Upper lobe of left lung (tissue), 6 donors: ENCODE measurements around the gene ACACA. TPM values are rescaled to one million over a fixed set of nuclear protein-coding genes. Genes with fewer than 3 reads are reported as not detected.

Source experiments
- ATAC-seq, 2 donors: fragments of 200-7000 bp; cut with Tn5 transposase; one replicate each; pipeline ENCODE4 v1.9.1; 2022; ENCODE audit warnings: mild to moderate bottlenecking in 2 of 2, moderate library complexity in 2 of 2; ENCODE audit not compliant: low FRiP score in 2 of 2
- DNase-seq, 2 donors: peaks; one replicate each; pipeline ENCODE4 v3.0.0-alpha.2; 2019 to 2020
- H3K27ac ChIP-seq, 4 donors: fragments of 200-600 bp; sonication (generic); one replicate each; pipeline ENCODE4 v1.5.1; 2016 to 2019
- H3K27me3 ChIP-seq, 4 donors: fragments of 200-600 bp; sonication (generic); one replicate each; pipeline ENCODE4 v1.5.1; 2017 to 2019
- H3K36me3 ChIP-seq, 4 donors: fragments of 200-600 bp; sonication (generic); one replicate each; pipeline ENCODE4 v1.5.1; 2016 to 2019
- H3K4me1 ChIP-seq, 4 donors: fragments of 200-600 bp; sonication (generic); one replicate each; pipeline ENCODE4 v1.5.1; 2018 to 2019
- H3K4me3 ChIP-seq, 4 donors: fragments of 200-600 bp; sonication (generic); one replicate each; pipeline ENCODE4 v1.5.1; 2017 to 2019; ENCODE audit warnings: mild to moderate bottlenecking in 2 of 4, moderate library complexity in 1 of 4
- H3K9me3 ChIP-seq, 4 donors: fragments of 200-600 bp; sonication (generic); one replicate each; pipeline ENCODE4 v1.5.1; 2018 to 2019
- CTCF ChIP-seq, 6 experiments: fragments of 450-650 bp in 4 of 6; fragments of 200-600 bp in 2 of 6; sonication (generic) in 2 of 6; IDR thresholded peaks; one replicate each; pipeline ENCODE4 v1.5.1; 2016 to 2019; ENCODE audit warnings: antibody characterized with exemption in 6 of 6
- EP300 ChIP-seq, 4 donors: sonication (generic); formaldehyde crosslinking; IDR thresholded peaks; one replicate each; pipeline ENCODE4 v1.5.1; 2017; ENCODE audit warnings: antibody characterized with exemption in 4 of 4, control low read depth in 2 of 4
- POLR2A ChIP-seq, 4 donors: fragments of 450-650 bp; IDR thresholded peaks; one replicate each; pipeline ENCODE4 v1.5.1; 2016 to 2017; ENCODE audit warnings: antibody characterized with exemption in 4 of 4, mild to moderate bottlenecking in 2 of 4
- POLR2AphosphoS5 ChIP-seq, 2 donors: sonication (generic); formaldehyde crosslinking; IDR thresholded peaks; one replicate each; pipeline ENCODE4 v1.5.1; 2017; ENCODE audit warnings: antibody characterized with exemption in 2 of 2
- WGBS, 2 donors: methylation state at CpG; one replicate each; pipeline ENCODE4 v1.1.5; 2017 to 2018; 5-methylcytosine and 5-hydroxymethylcytosine counted together
- total RNA-seq, 6 donors: library from RNA; depleted of rRNA in 4 of 6; stranded (reverse); fragments of >200 nt in 4 of 6; gene quantifications; one replicate each; pipeline versions ENCODE4 v1.1.0 to v1.2.1, GENCODE V29; 2016 to 2021
- donor health status: DM: no; HTN: no; CAD: no; lungs with moderate emphysema.
- donor health status: DM: no; HTN: yes; CAD: no; lungs with severe emphysema.

ACACA gene
- total RNA-seq, 6 donors from 2014 or later, result 55.7 to 129 (median 91.9) TPM

GRCh38 chr17:37399265-37399803 lies 7.3 kb downstream of the ACACA start:
- Histone ChIP-seq H3K9me3 (no peaks in the 10 kb centered on the region), H3K4me1 (peaks cover 0 to 5% (median 2%) of the 10 kb centered on the region in 4 donors), H3K27me3 (no peaks in the 10 kb centered on the region), H3K4me3 (no peak overlapping the region), H3K27ac (no peak overlapping the region), H3K36me3 (no peaks in the 10 kb centered on the region)
- ATAC-seq, result no peak
- DNase-seq, result no peak
- TF ChIP-seq CTCF (IDR thresholded peaks at IDR 0.05), result no peak
- no peak for TF ChIP-seq POLR2AphosphoS5 (IDR thresholded peaks at IDR 0.05)
- no peak for TF ChIP-seq EP300 (IDR thresholded peaks at IDR 0.05)
- TF ChIP-seq POLR2A (IDR thresholded peaks at IDR 0.05), result no peak
- WGBS, 2 donors, result 90 to 94% methylated on average over 5 of the region's 5 CpGs

- DNase-seq (no peak), ATAC-seq (no peak)
- no peak overlapping the region for H3K4me3 ChIP-seq
- H3K27ac ChIP-seq, result no peak overlapping the region
- no peaks in the 10 kb centered on the region for H3K9me3 ChIP-seq
- TF ChIP-seq CTCF (IDR thresholded peaks at IDR 0.05) (no peak), POLR2AphosphoS5 (IDR thresholded peaks at IDR 0.05) (no peak), EP300 (IDR thresholded peaks at IDR 0.05) (no peak), POLR2A (IDR thresholded peaks at IDR 0.05) (no peak)
- H3K36me3 ChIP-seq, result no peaks in the 10 kb centered on the region
- WGBS, 2 donors, result 98 to 99% methylated on average over 7 of the region's 7 CpGs
- H3K27me3 ChIP-seq, result no peaks in the 10 kb centered on the region
- H3K4me1 ChIP-seq, result peaks cover 0 to 10% (median 5%) of the 10 kb centered on the region in 4 donors
Measured at GRCh38 chr17:37393352-37393751, 13.3 kb downstream of the ACACA start.

- H3K36me3 ChIP-seq, result no peaks in the 10 kb centered on the region
- H3K4me3 ChIP-seq, result no peak overlapping the region
- H3K9me3 ChIP-seq, result no peaks in the 10 kb centered on the region
- TF ChIP-seq POLR2AphosphoS5 (IDR thresholded peaks at IDR 0.05) (no peak), CTCF (IDR thresholded peaks at IDR 0.05) (no peak), POLR2A (IDR thresholded peaks at IDR 0.05) (no peak), EP300 (IDR thresholded peaks at IDR 0.05) (no peak)
- no peak overlapping the region for H3K27ac ChIP-seq
- DNase-seq, result no peak
- ATAC-seq, result peak; percentile 51
- WGBS, 2 donors, result 68 to 73% methylated on average over 3 of the region's 3 CpGs
- H3K27me3 ChIP-seq, result no peaks in the 10 kb centered on the region
- H3K4me1 ChIP-seq, result peaks cover 0 to 10% (median 0%) of the 10 kb centered on the region in 4 donors
Measured at GRCh38 chr17:37392024-37392590, 14.5 kb downstream of the ACACA start.

- no peak for ATAC-seq
- H3K36me3 ChIP-seq, result no peaks in the 10 kb centered on the region
- no peak overlapping the region for H3K27ac ChIP-seq
- TF ChIP-seq CTCF (IDR thresholded peaks at IDR 0.05) (no peak), POLR2AphosphoS5 (IDR thresholded peaks at IDR 0.05) (no peak), POLR2A (IDR thresholded peaks at IDR 0.05) (no peak), EP300 (IDR thresholded peaks at IDR 0.05) (no peak)
- WGBS, 2 donors, result 84 to 97% methylated on average over 6 of the region's 6 CpGs
- H3K27me3 ChIP-seq, result no peaks in the 10 kb centered on the region
- no peak for DNase-seq
- no peaks in the 10 kb centered on the region for H3K9me3 ChIP-seq
- H3K4me1 ChIP-seq, result peaks cover 0 to 10% (median 0%) of the 10 kb centered on the region in 4 donors
- H3K4me3 ChIP-seq, result no peak overlapping the region
Measured at GRCh38 chr17:37391146-37391545, 15.5 kb downstream of the ACACA start.

- DNase-seq, result no peak
- Histone ChIP-seq H3K4me1 (peaks cover 0 to 10% (median 0%) of the 10 kb centered on the region in 4 donors), H3K27me3 (no peaks in the 10 kb centered on the region), H3K9me3 (no peaks in the 10 kb centered on the region), H3K4me3 (no peak overlapping the region), H3K36me3 (no peaks in the 10 kb centered on the region), H3K27ac (no peak overlapping the region)
- ATAC-seq, result no peak
- TF ChIP-seq POLR2A (IDR thresholded peaks at IDR 0.05) (no peak), CTCF (IDR thresholded peaks at IDR 0.05) (no peak), POLR2AphosphoS5 (IDR thresholded peaks at IDR 0.05) (no peak), EP300 (IDR thresholded peaks at IDR 0.05) (no peak)
- 79 to 88% methylated on average over 4 of the region's 4 CpGs for WGBS, 2 donors
Measured at GRCh38 chr17:37389160-37389559, 17.5 kb downstream of the ACACA start.
